NOMO-1 treated with DMSO at 0.1 percent for 48 hours (cell line): ENCODE data around the gene METTL22.

Experiments
- DNase-seq: peaks from one replicate; lab custom pipeline; 2025; ENCODE audit not compliant: unreplicated experiment; lab: John Stamatoyannopoulos, UW

METTL22 gene

GRCh38 chr16:8686879-8687278 lies 65.4 kb downstream of the METTL22 start:
- DNase-seq: no peak

DNA sequence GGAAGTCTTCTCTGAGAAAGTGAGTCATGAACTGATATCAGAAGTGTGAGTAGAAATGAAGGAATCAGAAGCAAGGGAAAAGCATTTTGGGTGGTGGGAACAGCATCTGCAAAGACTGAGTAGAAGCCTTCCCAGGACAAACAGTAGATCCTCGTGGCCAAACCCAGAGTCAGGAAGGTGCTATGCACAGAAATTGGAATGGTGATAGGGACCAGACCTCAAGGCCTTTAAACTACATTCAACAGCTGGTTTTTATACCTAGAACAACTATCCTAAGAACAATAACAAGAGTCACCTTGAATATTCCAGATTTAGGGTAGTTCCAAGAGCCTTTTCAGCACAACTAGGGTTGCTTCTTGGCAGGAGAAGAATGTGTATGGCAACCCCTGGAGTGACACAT lies 68.2 kb downstream of the METTL22 start:
- no peak for DNase-seq

- no peak for DNase-seq
Observed at GRCh38 chr16:8691728-8692127, 70.2 kb downstream of the METTL22 start.

- DNase-seq: no peak
Observed at GRCh38 chr16:8694795-8695728, 73.6 kb downstream of the METTL22 start.

- DNase-seq: no peak
Observed at GRCh38 chr16:8696880-8697279, 75.4 kb downstream of the METTL22 start.

GRCh38 chr16:8697965-8698364 lies 76.5 kb downstream of the METTL22 start:
- no peak for DNase-seq
